Prostate gland (tissue), 2 donors: ENCODE measurements around the gene PDE9A. TPM values are rescaled to one million over a fixed set of nuclear protein-coding genes. Genes with fewer than 3 reads are reported as not detected.

Source experiments
- DNase-seq: peaks from one replicate; pipeline ENCODE4 v3.0.0-alpha.2; 2019; ENCODE audit warnings: low spot score
- H3K27ac ChIP-seq, 2 donors: fragments of 200-600 bp; sonication (generic); 2 replicates each; pipeline ENCODE4 v1.5.1; 2017 to 2019
- H3K27me3 ChIP-seq: fragments of 200-600 bp; sonication (generic); replicated peaks from 2 replicates; pipeline ENCODE4 v1.5.1; 2019; ENCODE audit not compliant: insufficient read depth
- H3K36me3 ChIP-seq, 2 donors: fragments of 200-600 bp; sonication (generic); 1 replicate in 1 of 2; 2 replicates in 1 of 2; pipeline versions ENCODE4 v1.5.1 to v1.8.1; 2017 to 2019
- H3K4me1 ChIP-seq: fragments of 200-600 bp; sonication (generic); replicated peaks from 2 replicates; pipeline ENCODE4 v1.5.1; 2019
- H3K4me3 ChIP-seq, 2 donors: fragments of 200-600 bp; sonication (generic); 2 replicates each; pipeline ENCODE4 v1.5.1; 2017 to 2019
- H3K9me3 ChIP-seq: fragments of 200-600 bp; sonication (generic); 2 replicates; pipeline ENCODE4 v1.5.1; 2017
- CTCF ChIP-seq, 4 experiments: fragments of 200-600 bp in 2 of 4; fragments of 450-650 bp in 2 of 4; sonication (generic) in 2 of 4; IDR thresholded peaks; 1 replicate in 3 of 4; 2 replicates in 1 of 4; pipeline ENCODE4 v1.5.1; 2016 to 2019; ENCODE audit warnings: antibody characterized with exemption in 4 of 4, mild to moderate bottlenecking in 2 of 4, moderate library complexity in 2 of 4
- POLR2A ChIP-seq: fragments of 450-650 bp; IDR thresholded peaks from one replicate; pipeline ENCODE4 v1.6.1; 2016; ENCODE audit warnings: antibody characterized with exemption, mild to moderate bottlenecking
- POLR2AphosphoS5 ChIP-seq: sonication (generic); formaldehyde crosslinking; IDR thresholded peaks from one replicate; pipeline ENCODE4 v1.6.1; 2017; ENCODE audit warnings: antibody characterized with exemption
- WGBS: methylation state at CpG from one replicate; pipeline ENCODE4 v1.1.5; 2018; 5-methylcytosine and 5-hydroxymethylcytosine counted together
- intact Hi-C: fragments of 100-400 bp; cut with DNase I; formaldehyde crosslinking; loops from one replicate; pipeline ENCODE4 v1.14.2; 2022
- total RNA-seq, 2 donors: library from RNA; depleted of rRNA; stranded (reverse); fragments of >200 nt; gene quantifications; one replicate each; pipeline ENCODE4 v1.1.0, GENCODE V29; 2016

The PDE9A gene
- total RNA-seq, 2 donors from 2014 or later, result 80.0 to 93.6 TPM

GRCh38 chr21:42750737-42751530 is 97.5 kb downstream of the PDE9A start:
- TF ChIP-seq CTCF (IDR thresholded peaks at IDR 0.05) (no peak), POLR2A (no peak), POLR2AphosphoS5 (no peak)
- Histone ChIP-seq H3K36me3 (peaks cover 0 to 5% of the 10 kb centered on the region in 2 donors), H3K4me1 (no peaks in the 10 kb centered on the region), H3K4me3 (no peak overlapping the region), H3K27ac (no peak overlapping the region), H3K27me3 (no peaks in the 10 kb centered on the region), H3K9me3 (no peaks in the 10 kb centered on the region)
- DNase-seq, result no peak
- intact Hi-C loops, result no loop called here
- 86% methylated on average over 23 of the region's 23 CpGs for WGBS

DNA sequence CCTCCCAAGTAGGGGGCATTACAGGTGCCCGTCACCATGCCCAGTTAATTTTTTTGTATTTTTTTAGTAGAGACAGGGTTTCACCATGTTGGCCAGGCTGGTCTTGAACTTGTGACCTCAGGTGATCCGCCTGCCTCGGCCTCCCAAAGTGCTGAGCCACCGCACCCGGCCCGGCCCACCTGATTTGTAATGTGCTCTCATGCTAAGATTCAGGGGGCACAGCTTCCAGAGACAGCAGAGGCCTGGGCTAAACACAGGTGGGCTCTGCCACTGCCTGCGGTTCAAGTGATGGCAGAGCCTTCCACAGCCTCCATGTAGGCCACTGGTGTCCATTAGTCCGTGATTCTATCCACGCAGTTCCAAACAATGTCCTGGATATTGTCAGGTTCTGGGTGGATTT is 98.4 kb downstream of the PDE9A start:
- 97% methylated on average over 9 of the region's 9 CpGs for WGBS
- Histone ChIP-seq H3K27ac (no peak overlapping the region), H3K36me3 (peaks cover 0 to 5% of the 10 kb centered on the region in 2 donors), H3K27me3 (no peaks in the 10 kb centered on the region), H3K9me3 (no peaks in the 10 kb centered on the region), H3K4me1 (no peaks in the 10 kb centered on the region), H3K4me3 (no peak overlapping the region)
- TF ChIP-seq POLR2AphosphoS5, result no peak
- intact Hi-C loops, result no loop called here
- no peak for DNase-seq

DNA sequence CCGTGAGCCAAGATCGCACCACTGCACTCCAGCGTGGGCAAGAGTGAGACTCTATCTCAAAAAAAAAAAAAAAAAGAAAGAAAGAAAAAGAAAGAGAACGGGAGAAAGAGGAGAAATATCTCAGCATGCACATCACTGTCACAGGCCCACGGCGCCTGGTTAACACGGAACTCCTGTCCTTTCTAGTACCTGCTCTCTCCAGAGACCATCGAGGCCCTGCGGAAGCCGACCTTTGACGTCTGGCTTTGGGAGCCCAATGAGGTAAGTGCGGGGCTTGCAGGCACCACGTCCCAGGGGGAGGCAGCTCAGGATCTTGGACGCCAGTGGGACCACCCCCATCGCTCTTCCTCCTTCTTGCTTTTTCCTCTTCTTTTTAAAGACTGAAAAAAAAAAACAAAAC is 100.4 kb downstream of the PDE9A start:
- Histone ChIP-seq H3K9me3 (no peaks in the 10 kb centered on the region), H3K4me3 (no peak overlapping the region), H3K36me3 (peaks cover 0 to 5% of the 10 kb centered on the region in 2 donors), H3K4me1 (no peaks in the 10 kb centered on the region), H3K27me3 (no peaks in the 10 kb centered on the region), H3K27ac (no peak overlapping the region)
- 87% methylated on average over 15 of the region's 15 CpGs for WGBS
- intact Hi-C loops, result no loop called here
- no peak for DNase-seq
- no peak for TF ChIP-seq POLR2AphosphoS5
- no peak for TF ChIP-seq CTCF (IDR thresholded peaks at IDR 0.05)
- no peak for TF ChIP-seq POLR2A

DNA sequence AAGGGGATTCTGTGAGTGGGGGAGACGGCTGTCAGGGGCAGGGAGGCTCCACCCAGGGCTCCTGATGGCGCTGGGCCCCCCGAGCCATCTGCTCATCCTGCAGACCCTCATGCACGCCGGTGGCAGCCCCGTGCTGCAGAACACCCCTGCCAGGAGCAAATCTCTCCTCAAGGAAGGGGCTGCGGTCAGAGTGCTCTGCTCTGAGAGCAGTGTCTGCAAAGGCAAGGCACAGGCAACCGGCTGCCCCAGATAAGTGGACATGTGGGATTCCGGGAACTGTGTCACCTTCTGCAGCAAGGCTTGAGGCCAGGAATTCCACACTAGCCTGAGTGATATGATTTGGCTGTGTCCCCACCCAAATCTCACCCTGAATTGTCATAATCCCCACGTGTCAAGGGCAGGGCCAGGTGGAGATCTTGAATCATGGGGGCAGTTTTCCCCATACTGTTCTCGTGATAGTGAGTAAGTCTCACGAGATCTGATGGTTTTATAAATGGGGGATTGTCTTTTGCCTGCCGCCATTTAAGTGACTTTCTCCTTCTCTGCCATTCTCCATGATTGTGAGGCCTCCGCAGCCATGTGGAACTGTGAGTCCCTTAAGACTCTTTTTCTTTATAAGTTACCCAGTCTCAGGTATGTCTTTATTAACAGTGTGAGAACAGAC is 101.0 kb downstream of the PDE9A start:
- Histone ChIP-seq H3K9me3 (no peaks in the 10 kb centered on the region), H3K4me3 (no peak overlapping the region), H3K36me3 (peaks cover 0 to 5% of the 10 kb centered on the region in 2 donors), H3K27ac (no peak overlapping the region), H3K4me1 (no peaks in the 10 kb centered on the region), H3K27me3 (no peaks in the 10 kb centered on the region)
- WGBS, result 86% methylated on average over 9 of the region's 14 CpGs
- no peak for DNase-seq
- TF ChIP-seq CTCF (IDR thresholded peaks at IDR 0.05), result no peak
- no peak for TF ChIP-seq POLR2A
- TF ChIP-seq POLR2AphosphoS5, result no peak
- intact Hi-C loops, result no loop called here

GRCh38 chr21:42755031-42755665 is 101.7 kb downstream of the PDE9A start:
- no peak for TF ChIP-seq POLR2A
- TF ChIP-seq CTCF (IDR thresholded peaks at IDR 0.05), result no peak
- 90% methylated on average over 14 of the region's 14 CpGs for WGBS
- H3K4me3 ChIP-seq, result no peak overlapping the region
- peaks cover 0 to 5% of the 10 kb centered on the region in 2 donors for H3K36me3 ChIP-seq
- no peak for DNase-seq
- H3K9me3 ChIP-seq, result no peaks in the 10 kb centered on the region
- H3K27ac ChIP-seq, result no peak overlapping the region
- H3K4me1 ChIP-seq, result no peaks in the 10 kb centered on the region
- intact Hi-C loops, result no loop called here
- no peaks in the 10 kb centered on the region for H3K27me3 ChIP-seq
